SK-N-MC (cell line): ENCODE data around the gene NSFL1C.

Source experiments
- EZH2 ChIP-seq: fragments of 200-600 bp; sonication (generic); IDR thresholded peaks from one replicate; pipeline ENCODE4 v1.6.1; 2017; ENCODE audit warnings: antibody characterized with exemption
- POLR2AphosphoS5 ChIP-seq: IDR thresholded peaks from 2 replicates; pipeline ENCODE4 v1.6.1; 2012; ENCODE audit warnings: mild to moderate bottlenecking, low read depth, low read length, borderline replicate concordance

GRCh38 chr20:1417790-1418189 is 48.9 kb downstream of the NSFL1C start:
- TF ChIP-seq EZH2 (no peak), POLR2AphosphoS5 (no peak)
